H9 (cell line): ENCODE results near the gene CSTPP1. TPM values are rescaled to one million over a fixed set of nuclear protein-coding genes. Genes with fewer than 3 reads are reported as not detected.

Experiments used
- DNase-seq: peaks from one replicate; pipeline ENCODE4 v3.0.0-alpha.2; 2017
- H2AFZ ChIP-seq: one replicate; pipeline ENCODE4 v1.6.1; 2013; ENCODE audit warnings: mild to moderate bottlenecking, low read length, control low read depth, moderate library complexity
- H2AK5ac ChIP-seq: 2 replicates; pipeline ENCODE4 v1.6.1; 2013; ENCODE audit warnings: low read length, control low read depth, mixed read lengths; ENCODE audit not compliant: insufficient read length
- H2BK120ac ChIP-seq: one replicate; pipeline ENCODE4 v1.6.1; 2013; ENCODE audit warnings: low read depth, mild to moderate bottlenecking, low read length, control low read depth, inconsistent platforms; ENCODE audit not compliant: poor library complexity, severe bottlenecking
- H2BK12ac ChIP-seq: 2 replicates; pipeline ENCODE4 v1.6.1; 2013; ENCODE audit warnings: low read length, control low read depth, mixed read lengths, low read depth; ENCODE audit not compliant: insufficient read length
- H2BK15ac ChIP-seq: 2 replicates; pipeline ENCODE4 v1.6.1; 2013; ENCODE audit warnings: low read depth, low read length, control low read depth
- H2BK20ac ChIP-seq: one replicate; pipeline ENCODE4 v1.6.1; 2013; ENCODE audit warnings: low read depth, mild to moderate bottlenecking, low read length, control low read depth, inconsistent platforms; ENCODE audit not compliant: poor library complexity, severe bottlenecking
- H2BK5ac ChIP-seq: 2 replicates; pipeline ENCODE4 v1.6.1; 2013; ENCODE audit warnings: low read length, control low read depth, mixed read lengths; ENCODE audit not compliant: insufficient read length
- H3K14ac ChIP-seq: 2 replicates; pipeline ENCODE4 v1.6.1; 2013; ENCODE audit warnings: low read length, control low read depth; ENCODE audit not compliant: insufficient read depth
- H3K18ac ChIP-seq: 2 replicates; pipeline ENCODE4 v1.6.1; 2013; ENCODE audit warnings: low read depth, mild to moderate bottlenecking, mixed read lengths, low read length, control low read depth; ENCODE audit not compliant: insufficient read length
- H3K23ac ChIP-seq: 2 replicates; pipeline ENCODE4 v1.6.1; 2013; ENCODE audit warnings: low read length, control low read depth, mixed read lengths, low read depth; ENCODE audit not compliant: insufficient read length
- H3K23me2 ChIP-seq: 2 replicates; pipeline ENCODE4 v1.6.1; 2013; ENCODE audit warnings: low read depth, mild to moderate bottlenecking, mixed read lengths, low read length, control low read depth; ENCODE audit not compliant: insufficient read length, poor library complexity, severe bottlenecking
- H3K27ac ChIP-seq: 2 replicates; pipeline ENCODE4 v1.5.1; 2013; ENCODE audit warnings: low read length, control low read depth, mixed read lengths, low read depth; ENCODE audit not compliant: insufficient read length
- H3K27me3 ChIP-seq: 2 replicates; pipeline ENCODE4 v1.6.1; 2013; ENCODE audit warnings: low read length, control low read depth, inconsistent platforms; ENCODE audit not compliant: insufficient read depth
- H3K4ac ChIP-seq: 2 replicates; pipeline ENCODE4 v1.6.1; 2013; ENCODE audit warnings: low read depth, mild to moderate bottlenecking, control low read depth, inconsistent platforms, low read length, moderate library complexity
- H3K4me1 ChIP-seq: 2 replicates; pipeline ENCODE4 v1.6.1; 2013; ENCODE audit warnings: low read length, control low read depth, inconsistent platforms; ENCODE audit not compliant: insufficient read depth
- H3K4me2 ChIP-seq: 2 replicates; pipeline ENCODE4 v1.6.1; 2013; ENCODE audit warnings: low read length, control low read depth, mixed read lengths; ENCODE audit not compliant: insufficient read length, insufficient read depth
- H3K56ac ChIP-seq: 2 replicates; pipeline ENCODE4 v1.6.1; 2013; ENCODE audit warnings: low read depth, mild to moderate bottlenecking, mixed read lengths, low read length, control low read depth; ENCODE audit not compliant: insufficient read length
- H3K79me1 ChIP-seq: 2 replicates; pipeline ENCODE4 v1.6.1; 2013; ENCODE audit warnings: low read depth, mild to moderate bottlenecking, moderate library complexity, low read length, control low read depth, inconsistent platforms; ENCODE audit not compliant: insufficient read depth, poor library complexity, severe bottlenecking
- H3K79me2 ChIP-seq: 2 replicates; pipeline ENCODE4 v1.6.1; 2013; ENCODE audit warnings: low read length, control low read depth, inconsistent platforms; ENCODE audit not compliant: insufficient read depth
- H3K9ac ChIP-seq: 2 replicates; pipeline ENCODE4 v1.6.1; 2013; ENCODE audit warnings: low read length, control low read depth, mixed read lengths; ENCODE audit not compliant: insufficient read length; ENCODE audit errors: extremely low read depth
- H3K9me3 ChIP-seq: one replicate; pipeline ENCODE4 v1.6.1; 2013; ENCODE audit warnings: low read depth, low read length, inconsistent platforms; ENCODE audit not compliant: control insufficient read depth
- H3T11ph ChIP-seq: one replicate; pipeline ENCODE4 v1.6.1; 2013; ENCODE audit warnings: mild to moderate bottlenecking, low read length, control low read depth, inconsistent platforms
- H4K20me1 ChIP-seq: one replicate; pipeline ENCODE4 v1.6.1; 2013; ENCODE audit not compliant: control insufficient read depth, insufficient read length, insufficient read depth
- H4K5ac ChIP-seq: 2 replicates; pipeline ENCODE4 v1.6.1; 2013; ENCODE audit warnings: low read depth, mild to moderate bottlenecking, mixed read lengths, low read length, control low read depth; ENCODE audit not compliant: insufficient read length
- H4K8ac ChIP-seq: replicated peaks from 2 replicates; pipeline ENCODE4 v1.6.1; 2013; ENCODE audit warnings: low read length, control low read depth, mixed read lengths, low read depth; ENCODE audit not compliant: insufficient read length
- H4K91ac ChIP-seq: 2 replicates; pipeline ENCODE4 v1.6.1; 2013; ENCODE audit warnings: low read depth, mild to moderate bottlenecking, moderate library complexity, mixed read lengths, low read length, control low read depth; ENCODE audit not compliant: insufficient read length
- H3K27ac Mint-ChIP-seq, 3 experiments: 2 replicates in 2 of 3; 3 replicates in 1 of 3; pipeline ENCODE4 v1.8.0; 2020 to 2021; ENCODE audit warnings: mixed read lengths in 3 of 3, mild to moderate bottlenecking in 1 of 3, moderate library complexity in 1 of 3
- H3K27me3 Mint-ChIP-seq: 2 replicates; pipeline ENCODE4 v1.8.0; 2021; ENCODE audit warnings: low read depth, mild to moderate bottlenecking, moderate library complexity, mixed read lengths
- H3K36me3 Mint-ChIP-seq, 3 experiments: 2 replicates in 2 of 3; 3 replicates in 1 of 3; pipeline ENCODE4 v1.8.0; 2020 to 2021; ENCODE audit warnings: low read depth in 3 of 3, mixed read lengths in 3 of 3; ENCODE audit not compliant: insufficient read depth in 1 of 3
- H3K4me1 Mint-ChIP-seq, 2 experiments: 2 replicates each; pipeline ENCODE4 v1.8.0; 2020; ENCODE audit warnings: mixed read lengths in 2 of 2
- H3K4me3 Mint-ChIP-seq, 2 experiments: 2 replicates in 1 of 2; 3 replicates in 1 of 2; pipeline ENCODE4 v1.8.0; 2020 to 2021; ENCODE audit warnings: mild to moderate bottlenecking in 2 of 2, mixed read lengths in 2 of 2, moderate library complexity in 1 of 2
- H3K9me3 Mint-ChIP-seq, 2 experiments: 2 replicates in 1 of 2; 3 replicates in 1 of 2; pipeline ENCODE4 v1.8.0; 2020; ENCODE audit warnings: mild to moderate bottlenecking in 2 of 2, mixed read lengths in 2 of 2, moderate library complexity in 1 of 2
- CTCF ChIP-seq: fragments of 200-600 bp; sonication (generic); conservative IDR thresholded peaks from 3 replicates; pipeline ENCODE4 v1.8.0; 2021; ENCODE audit warnings: antibody characterized with exemption, mild to moderate bottlenecking
- WGBS: extraction: QIAGEN DNeasy Blood & Tissue Kit; methylation state at CpG from one replicate; pipeline ENCODE4 v1.1.7; 2013; ENCODE audit warnings: missing lambda C conversion rate, low lambda C conversion rate, mixed read lengths; ENCODE audit not compliant: insufficient read length; ENCODE audit errors: extremely low coverage; 5-methylcytosine and 5-hydroxymethylcytosine counted together
- total RNA-seq: library from RNA; stranded (reverse); gene quantifications from 2 replicates; pipeline ENCODE4 v1.2.1, GENCODE V29; 2021

CSTPP1 gene
- total RNA-seq, 1 experiment from 2014 or later: 21.2 TPM

- H3K4me1 Mint-ChIP-seq: peaks cover 0 to 1% of the 10 kb centered on the region in 2 experiments; a peak in 1 of 4 replicates
Measured at GRCh38 chr11:47163898-47164297, 227.3 kb downstream of the CSTPP1 start.

More at GRCh38 chr11:47163898-47164297, 227.3 kb downstream of the CSTPP1 start:
- H3K27me3 Mint-ChIP-seq: no peaks in the 10 kb centered on the region; the same call in 1 of the 2 replicates
- Histone ChIP-seq H3K27ac (no peak overlapping the region), H2BK12ac (no peak overlapping the region), H2BK20ac (no peak overlapping the region), H2BK120ac (no peak overlapping the region), H2AK5ac (no peak overlapping the region), H3K14ac (no peak overlapping the region), H4K5ac (no peak overlapping the region), H2BK15ac (no peak overlapping the region), H3K56ac (no peak overlapping the region), H3K4ac (no peak overlapping the region), H3K4me1 (no peaks in the 10 kb centered on the region), H3K23ac (no peak overlapping the region), H3K79me2 (no peaks in the 10 kb centered on the region), H3K4me2 (no peak overlapping the region), H4K8ac (no peak overlapping the region), H2BK5ac (no peak overlapping the region), H4K91ac (no peak overlapping the region), H3K9ac (no peak overlapping the region), H3K23me2 (no peaks in the 10 kb centered on the region), H3K27me3 (no peaks in the 10 kb centered on the region), H3K18ac (no peak overlapping the region), H3T11ph (no peak overlapping the region), H4K20me1 (no peaks in the 10 kb centered on the region), H3K9me3 (no peaks in the 10 kb centered on the region), H2AFZ (no peak overlapping the region), H3K79me1 (no peaks in the 10 kb centered on the region)
- no peak overlapping the region for H3K27ac Mint-ChIP-seq
- TF ChIP-seq CTCF: no peak
- no peak for DNase-seq
- peaks cover 17 to 51% (median 45%) of the 10 kb centered on the region in 3 experiments for H3K36me3 Mint-ChIP-seq
- H3K4me3 Mint-ChIP-seq: no peak overlapping the region
- WGBS: no CpG with 5 or more reads among the region's 15 CpGs
- H3K9me3 Mint-ChIP-seq: no peaks in the 10 kb centered on the region; a peak in 1 of 5 replicates
